Panc1 (cell line): ENCODE results near the gene EIF6. TPM values are rescaled to one million over a fixed set of nuclear protein-coding genes. Genes with fewer than 3 reads are reported as not detected.
A peak's percentile ranks its signal among the peaks of the same experiment; 100 is the strongest.

Experiments used
- ATAC-seq: fragments of 200-7000 bp; cut with Tn5 transposase; 2 replicates; pipeline ENCODE4 v1.9.1; 2020; ENCODE audit warnings: mild to moderate bottlenecking, moderate library complexity
- BruUV-seq: library from RNA; stranded (reverse); fragments of 400-500 nt; replicated peaks from 2 replicates; lab custom pipeline; 2021; lab: Mats Ljungman, UMichigan
- CTCF ChIA-PET: fragments of 300-600 bp; sonication (Branson Sonifier 250); formaldehyde crosslinking; loops from one replicate; lab custom pipeline; 2022; ENCODE audit warnings: antibody characterized with exemption; lab: Charles Lee
- POLR2A ChIA-PET: fragments of 300-600 bp; sonication (Branson Sonifier 250); formaldehyde crosslinking; loops from one replicate; lab custom pipeline; 2022; ENCODE audit warnings: antibody characterized with exemption; lab: Charles Lee
- DNase-seq: peaks from one replicate; pipeline ENCODE4 v3.0.0-alpha.2; 2010; ENCODE audit warnings: low read depth, low spot score
- H3K27ac ChIP-seq: 2 replicates; pipeline ENCODE4 v1.5.1; 2011; ENCODE audit warnings: mild to moderate bottlenecking, low read length, inconsistent platforms
- H3K27me3 ChIP-seq: fragments of 200-500 bp; sonication (Bioruptor generic); 2 replicates; pipeline ENCODE4 v1.6.0; 2014; ENCODE audit warnings: low read length, inconsistent platforms; ENCODE audit not compliant: control insufficient read depth, insufficient read depth
- H3K36me3 ChIP-seq: fragments of 200-500 bp; sonication (Bioruptor generic); 2 replicates; pipeline ENCODE4 v1.5.1; 2014; ENCODE audit warnings: inconsistent platforms, mild to moderate bottlenecking, low read length, moderate library complexity; ENCODE audit not compliant: control insufficient read depth, insufficient read depth
- H3K4me1 ChIP-seq: 2 replicates; pipeline ENCODE4 v1.5.1; 2011; ENCODE audit warnings: inconsistent platforms, mild to moderate bottlenecking, low read length, moderate library complexity; ENCODE audit not compliant: control insufficient read depth, insufficient read depth
- H3K4me3 ChIP-seq, 2 experiments: 2 replicates each; pipeline ENCODE4 v1.5.1; 2011 to 2012; ENCODE audit warnings: low read depth in 2 of 2, low read length in 2 of 2, mild to moderate bottlenecking in 2 of 2, inconsistent platforms in 1 of 2, moderate library complexity in 1 of 2
- H3K9me3 ChIP-seq: fragments of 200-500 bp; sonication (Bioruptor generic); 2 replicates; pipeline ENCODE4 v1.5.1; 2014; ENCODE audit warnings: low read depth, mild to moderate bottlenecking, inconsistent platforms, low read length, moderate library complexity; ENCODE audit not compliant: control insufficient read depth, insufficient read depth
- CTCF ChIP-seq: fragments of 450-650 bp; IDR thresholded peaks from 2 replicates; pipeline ENCODE4 v1.5.1; 2017; ENCODE audit warnings: mild to moderate bottlenecking
- POLR2AphosphoS5 ChIP-seq: IDR thresholded peaks from 2 replicates; pipeline ENCODE4 v1.6.1; 2012; ENCODE audit warnings: mild to moderate bottlenecking, low read depth, low read length, moderate library complexity
- REST ChIP-seq, 2 experiments: IDR thresholded peaks; 2 replicates each; pipeline ENCODE4 v1.6.1; 2011 to 2012; ENCODE audit warnings: low read depth in 2 of 2, control low read depth in 1 of 2, low read length in 1 of 2, mild to moderate bottlenecking in 1 of 2, moderate library complexity in 1 of 2; ENCODE audit not compliant: insufficient read depth in 1 of 2
- SIN3A ChIP-seq: IDR thresholded peaks from 2 replicates; pipeline ENCODE4 v1.6.1; 2012; ENCODE audit warnings: low read depth, mild to moderate bottlenecking, low read length, moderate library complexity, borderline replicate concordance; ENCODE audit not compliant: insufficient read depth
- TCF7L2 ChIP-seq: IDR thresholded peaks from 2 replicates; pipeline ENCODE4 v1.6.1; 2011; ENCODE audit warnings: mild to moderate bottlenecking, low read depth, low read length, inconsistent platforms
- in situ Hi-C: cut with HindIII; loops from 2 replicates; pipeline ENCODE4 v1.10.0; 2016; ENCODE audit warnings: low sequenced_read_pairs, low pct_unique_long_range_greater_than_20kb
- intact Hi-C: fragments of 100-400 bp; cut with micrococcal nuclease; formaldehyde crosslinking; loops from one replicate; pipeline ENCODE4 v1.10.0; 2022; ENCODE audit not compliant: unreplicated experiment
- total RNA-seq: library from RNA; stranded (reverse); gene quantifications from one replicate; pipeline ENCODE4 v1.2.1, GENCODE V29; 2021; ENCODE audit not compliant: unreplicated experiment

Gene EIF6
- total RNA-seq, 1 experiment from 2014 or later: 258 TPM

GRCh38 chr20:35251613-35251940, 33.0 kb downstream of the EIF6 start:
- intact Hi-C loops: no loop called here
- ATAC-seq: no peak
- H3K27me3 ChIP-seq: no peaks in the 10 kb centered on the region
- DNase-seq: no peak
- H3K4me1 ChIP-seq: no peaks in the 10 kb centered on the region
- BruUV-seq: no TSS peak
- no peaks in the 10 kb centered on the region for H3K9me3 ChIP-seq
- ChIA-PET POLR2A (no interaction called here), CTCF (no interaction called here)
- H3K36me3 ChIP-seq: no peaks in the 10 kb centered on the region
- TF ChIP-seq REST (IDR thresholded peaks at IDR 0.05; ENCODE audit: insufficient read depth in 1 of 2, low read depth in 2 of 2, low read length in 1 of 2): no peak
- TF ChIP-seq CTCF: no peak
- no peak for TF ChIP-seq POLR2AphosphoS5
- no peak for TF ChIP-seq SIN3A
- TF ChIP-seq TCF7L2: no peak
- in situ Hi-C loops: no loop called here
- H3K4me3 ChIP-seq: no peak overlapping the region
- no peak overlapping the region for H3K27ac ChIP-seq

- intact Hi-C loops: no loop called here
- Histone ChIP-seq H3K4me3 (no peak overlapping the region), H3K27me3 (no peaks in the 10 kb centered on the region), H3K27ac (no peak overlapping the region), H3K9me3 (no peaks in the 10 kb centered on the region), H3K4me1 (no peaks in the 10 kb centered on the region), H3K36me3 (no peaks in the 10 kb centered on the region)
- TF ChIP-seq POLR2AphosphoS5 (no peak), TCF7L2 (no peak), CTCF (no peak), SIN3A (no peak), REST (IDR thresholded peaks at IDR 0.05; ENCODE audit: insufficient read depth in 1 of 2, low read depth in 2 of 2, low read length in 1 of 2) (no peak)
- BruUV-seq: no TSS peak
- ChIA-PET CTCF (interaction anchor here (0.6 kb wide), 1 partner anchor 538 kb away, joined by 3 read pairs; no protein-coding TSS in a partner anchor), POLR2A (no interaction called here)
- DNase-seq: no peak
- in situ Hi-C loops: no loop called here
- peak; percentile 26; the same call in 1 of the 2 replicates for ATAC-seq
These were observed 35.7 kb downstream of the EIF6 start for GRCh38 chr20:35248641-35249475.
